Muscle of leg (tissue), 11 donors: ENCODE measurements around the gene CHMP4B. TPM values are rescaled to one million over a fixed set of nuclear protein-coding genes. Genes with fewer than 3 reads are reported as not detected.

Experiments used
- DNase-seq: peaks from one replicate; pipeline ENCODE4 v3.0.0; 2013
- H3K27ac ChIP-seq: one replicate; pipeline ENCODE4 v1.5.1; 2013; ENCODE audit warnings: mild to moderate bottlenecking, low read length, control low read depth
- H3K27me3 ChIP-seq: one replicate; pipeline ENCODE4 v1.6.1; 2013; ENCODE audit warnings: low read length; ENCODE audit not compliant: control insufficient read depth, insufficient read depth
- H3K36me3 ChIP-seq: one replicate; pipeline ENCODE4 v1.6.1; 2013; ENCODE audit warnings: low read length; ENCODE audit not compliant: control insufficient read depth, insufficient read depth
- H3K4me1 ChIP-seq: one replicate; pipeline ENCODE4 v1.6.1; 2013; ENCODE audit warnings: low read length; ENCODE audit not compliant: control insufficient read depth, insufficient read depth
- H3K4me3 ChIP-seq: one replicate; pipeline ENCODE4 v1.5.1; 2013; ENCODE audit warnings: low read length, control low read depth
- H3K9me3 ChIP-seq: replicated peaks from 2 replicates; pipeline ENCODE4 v1.6.1; 2013; ENCODE audit warnings: low read depth, low read length; ENCODE audit not compliant: control insufficient read depth
- WGBS: methylation state at CpG from one replicate; pipeline ENCODE4 v1.1.5; 2013; ENCODE audit warnings: missing lambda C conversion rate; ENCODE audit not compliant: insufficient coverage; 5-methylcytosine and 5-hydroxymethylcytosine counted together
- polyA plus RNA-seq, 8 donors: library from polyadenylated mRNA; unstranded; fragments of 120-200 nt; gene quantifications; one replicate each; pipeline versions ENCODE4 v1.2.1 to v1.2.3, GENCODE V29; 2013; ENCODE audit warnings: inconsistent platforms in 1 of 8, low replicate concordance in 1 of 8; ENCODE audit not compliant: insufficient read length in 8 of 8, insufficient read depth in 1 of 8
- total RNA-seq: library from RNA; stranded (reverse); fragments of 120-200 nt; gene quantifications from one replicate; pipeline ENCODE4 v1.2.4, GENCODE V29; 2013

Gene CHMP4B
- total and polyA plus RNA-seq, 9 donors: 20.7 to 82.8 (median 75.1) TPM

DNA sequence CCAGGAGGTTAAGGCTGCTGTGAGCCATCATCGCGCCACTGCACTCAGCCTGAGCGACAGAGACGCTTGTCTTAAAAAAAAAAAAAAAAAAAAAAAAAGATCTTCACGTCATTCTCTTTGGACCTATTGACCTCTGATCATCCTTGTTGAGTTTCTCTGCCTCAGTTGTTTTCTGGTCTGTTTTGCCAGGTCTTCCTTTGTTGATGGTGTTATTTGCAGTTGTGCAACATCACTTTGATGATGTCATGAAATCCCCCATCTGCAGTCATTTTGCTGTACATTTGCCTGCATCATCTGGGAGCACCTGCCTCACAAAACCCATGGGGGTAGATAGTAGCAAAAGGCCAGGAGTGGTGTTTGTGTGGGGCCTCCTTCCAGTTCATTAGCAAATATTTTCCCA lies 39.2 kb upstream of the CHMP4B start:
- Histone ChIP-seq H3K27me3 (no peaks in the 10 kb centered on the region), H3K36me3 (peaks cover 17% of the 10 kb centered on the region), H3K4me3 (no peak overlapping the region), H3K4me1 (no peaks in the 10 kb centered on the region), H3K27ac (no peak overlapping the region), H3K9me3 (no peaks in the 10 kb centered on the region)
- DNase-seq: no peak
- WGBS: no CpG with 5 or more reads among the region's 5 CpGs

DNA sequence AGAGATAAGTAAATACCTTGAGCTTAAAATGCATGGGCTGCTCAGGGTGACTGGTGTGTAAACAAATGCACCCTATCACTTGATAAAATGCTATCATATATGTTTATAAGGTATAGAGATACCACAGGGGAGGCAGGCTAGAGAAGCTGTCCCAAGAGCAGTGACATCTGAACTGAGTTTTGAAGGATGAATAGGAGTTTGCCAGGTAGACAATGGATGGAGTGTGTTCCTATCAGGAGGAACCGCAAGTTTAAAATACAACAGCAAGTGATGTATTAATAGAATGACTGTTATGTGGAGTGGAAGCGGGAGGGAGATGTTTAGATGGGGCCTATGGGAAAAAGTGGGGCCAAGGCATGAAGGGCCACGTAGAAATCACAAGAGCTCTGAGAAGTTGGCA lies 38.7 kb upstream of the CHMP4B start:
- Histone ChIP-seq H3K27me3 (no peaks in the 10 kb centered on the region), H3K4me1 (no peaks in the 10 kb centered on the region), H3K27ac (no peak overlapping the region), H3K9me3 (no peaks in the 10 kb centered on the region), H3K36me3 (peaks cover 12% of the 10 kb centered on the region), H3K4me3 (no peak overlapping the region)
- no peak for DNase-seq
- WGBS: 85% methylated on average over 3 of the region's 3 CpGs

DNA sequence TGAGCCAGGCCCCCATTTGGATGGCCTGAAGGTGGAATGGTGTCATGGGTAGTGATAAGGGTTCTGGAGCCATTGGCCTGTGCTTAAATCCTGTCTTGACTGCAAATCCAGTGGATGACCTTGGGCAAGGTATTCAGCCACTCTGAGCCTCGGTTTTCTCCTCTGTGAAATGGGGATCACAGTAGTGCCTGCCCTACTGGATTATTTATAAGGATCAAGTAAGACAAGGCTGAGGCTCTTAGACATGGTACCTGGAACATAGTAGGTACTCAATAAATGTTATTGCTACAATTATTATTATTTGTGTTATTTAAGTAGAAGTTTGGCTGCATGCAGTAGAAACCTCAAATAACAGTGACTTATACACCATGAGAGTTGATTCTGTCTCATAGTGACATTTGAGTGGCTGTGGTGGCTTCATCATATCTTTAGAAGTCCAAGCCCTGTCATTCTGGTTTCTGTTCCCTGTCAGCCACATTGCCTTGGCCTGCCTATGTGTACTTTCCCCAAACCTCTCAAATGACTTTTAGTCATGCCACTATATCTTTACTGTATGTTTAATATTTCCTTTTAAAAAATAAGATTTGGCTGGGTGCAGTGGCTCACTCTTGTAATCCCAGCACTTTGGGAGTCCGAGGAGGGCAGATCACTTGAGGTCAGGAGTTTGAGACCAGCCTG lies 37.6 kb upstream of the CHMP4B start:
- H3K36me3 ChIP-seq: peaks cover 7% of the 10 kb centered on the region
- H3K9me3 ChIP-seq: no peaks in the 10 kb centered on the region
- no peak overlapping the region for H3K4me3 ChIP-seq
- H3K27me3 ChIP-seq: no peaks in the 10 kb centered on the region
- no peaks in the 10 kb centered on the region for H3K4me1 ChIP-seq
- WGBS: no CpG with 5 or more reads among the region's 2 CpGs
- DNase-seq: no peak
- no peak overlapping the region for H3K27ac ChIP-seq

DNA sequence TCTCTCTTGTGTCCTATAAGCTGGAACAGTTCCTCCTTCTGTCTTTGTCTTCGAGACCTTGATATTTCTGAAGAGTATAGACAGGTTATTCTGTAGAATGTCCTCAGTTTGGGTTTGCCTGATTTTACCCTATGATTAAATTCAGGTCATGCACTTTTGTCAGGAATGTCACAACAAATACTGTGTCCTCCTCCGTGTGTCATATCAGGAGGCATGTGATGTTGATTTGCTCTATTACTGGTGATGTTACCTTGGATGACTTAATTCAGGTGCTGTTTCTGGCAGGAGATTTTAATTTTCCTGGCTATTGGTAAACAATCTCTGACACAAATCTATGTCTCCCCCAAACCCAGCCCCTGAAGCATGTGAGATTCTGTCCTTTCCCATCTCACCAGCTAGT lies 33.3 kb upstream of the CHMP4B start:
- WGBS: no CpG with 5 or more reads among the region's 2 CpGs
- Histone ChIP-seq H3K27ac (no peak overlapping the region), H3K27me3 (no peaks in the 10 kb centered on the region), H3K4me3 (no peak overlapping the region), H3K36me3 (peaks cover 9% of the 10 kb centered on the region), H3K4me1 (no peaks in the 10 kb centered on the region), H3K9me3 (no peaks in the 10 kb centered on the region)
- no peak for DNase-seq

DNA sequence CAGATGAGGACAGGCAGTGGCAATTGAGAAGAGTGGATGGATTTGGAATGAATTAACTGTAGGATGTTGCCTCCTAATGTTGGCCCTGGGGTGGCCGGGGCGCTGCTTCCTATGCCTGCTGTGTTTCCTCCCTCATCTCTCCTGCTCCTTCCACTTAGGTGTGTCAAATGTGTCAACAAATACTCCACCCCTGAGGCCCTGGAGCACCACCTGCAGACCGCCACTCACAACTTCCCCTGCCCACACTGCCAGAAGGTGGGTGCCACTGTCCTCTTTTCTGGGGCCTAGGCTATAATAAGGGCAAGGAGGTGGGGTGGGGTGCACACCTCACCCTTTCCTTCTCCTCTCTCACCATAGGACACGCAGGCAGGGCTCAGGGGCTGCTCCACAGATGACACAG lies 30.0 kb upstream of the CHMP4B start:
- DNase-seq: no peak
- H3K36me3 ChIP-seq: peaks cover 6% of the 10 kb centered on the region
- no peaks in the 10 kb centered on the region for H3K27me3 ChIP-seq
- H3K9me3 ChIP-seq: no peaks in the 10 kb centered on the region
- no peak overlapping the region for H3K27ac ChIP-seq
- no peaks in the 10 kb centered on the region for H3K4me1 ChIP-seq
- WGBS: 64% methylated on average over 3 of the region's 4 CpGs
- H3K4me3 ChIP-seq: no peak overlapping the region

DNA sequence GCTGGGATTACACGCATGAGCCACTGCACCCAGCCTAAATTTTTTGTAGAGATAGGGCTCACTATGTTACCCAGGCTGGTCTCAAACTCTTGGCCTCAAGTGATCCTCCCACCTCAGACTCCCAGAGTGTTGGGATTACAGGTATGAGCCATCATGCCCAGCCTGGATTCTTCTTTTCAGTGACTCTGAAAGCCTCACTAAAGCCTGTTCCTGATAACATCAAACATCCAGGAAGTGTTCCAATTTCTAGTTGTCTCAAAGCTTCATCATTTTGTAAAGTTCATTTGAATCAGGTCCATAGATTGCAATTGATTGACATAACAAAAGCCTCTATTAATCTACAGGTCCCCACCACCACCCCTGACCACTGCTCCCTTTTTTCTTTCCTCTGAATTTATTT lies 29.2 kb upstream of the CHMP4B start:
- 86% methylated on average over 1 of the region's 1 CpG for WGBS
- Histone ChIP-seq H3K4me1 (no peaks in the 10 kb centered on the region), H3K4me3 (no peak overlapping the region), H3K9me3 (no peaks in the 10 kb centered on the region), H3K27ac (no peak overlapping the region), H3K36me3 (peaks cover 6% of the 10 kb centered on the region), H3K27me3 (no peaks in the 10 kb centered on the region)
- DNase-seq: no peak

DNA sequence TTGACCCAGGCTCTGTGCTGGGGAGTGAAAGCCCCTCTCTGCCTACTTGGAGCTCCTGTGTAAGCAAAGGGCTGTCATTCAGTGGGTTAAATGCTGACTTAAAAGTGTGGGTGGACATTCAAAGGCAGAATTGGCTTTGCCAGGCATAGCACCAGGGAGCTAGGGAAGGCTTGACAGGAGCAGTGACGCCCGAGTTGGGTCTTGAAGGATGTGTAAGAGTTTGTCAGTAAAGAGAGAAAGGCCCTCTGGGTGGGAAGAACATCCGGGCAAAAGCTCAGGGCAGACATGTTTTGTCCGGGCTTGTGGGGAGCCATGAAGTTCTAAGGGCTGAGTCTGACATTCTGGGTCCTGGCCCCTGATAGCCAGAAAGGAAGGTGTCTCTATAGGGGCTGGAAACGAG lies 27.9 kb upstream of the CHMP4B start:
- WGBS: 75% methylated on average over 5 of the region's 5 CpGs
- DNase-seq: no peak

DNA sequence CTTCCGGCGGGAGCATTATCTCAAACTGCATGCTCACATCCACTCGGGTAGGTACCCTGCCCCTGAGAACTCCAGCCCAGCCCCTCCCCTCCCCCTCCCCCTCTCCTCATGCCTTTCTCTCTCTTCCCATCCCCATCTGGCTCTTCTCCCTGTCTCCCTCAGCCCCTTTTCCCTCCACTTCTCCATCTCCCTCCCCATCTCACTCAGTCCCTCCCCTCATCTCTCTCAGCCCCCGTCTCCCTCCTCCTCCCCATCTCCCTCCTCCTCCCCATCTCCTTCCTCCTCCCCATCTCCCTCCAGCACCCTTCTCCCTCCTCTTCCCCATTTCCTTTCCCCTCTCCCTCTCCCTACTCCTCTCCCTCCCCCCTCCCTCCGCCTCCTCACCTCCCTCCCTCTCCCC lies 27.3 kb upstream of the CHMP4B start:
- Histone ChIP-seq H3K9me3 (no peaks in the 10 kb centered on the region), H3K36me3 (peaks cover 6% of the 10 kb centered on the region), H3K27me3 (no peaks in the 10 kb centered on the region), H3K4me1 (no peaks in the 10 kb centered on the region), H3K27ac (no peak overlapping the region), H3K4me3 (no peak overlapping the region)
- WGBS: 56% methylated on average over 4 of the region's 5 CpGs
- no peak for DNase-seq

More for the DNA sequence above, 27.9 kb upstream of the CHMP4B start:
- Histone ChIP-seq H3K36me3 (peaks cover 6% of the 10 kb centered on the region), H3K9me3 (no peaks in the 10 kb centered on the region), H3K4me3 (no peak overlapping the region), H3K4me1 (no peaks in the 10 kb centered on the region), H3K27me3 (no peaks in the 10 kb centered on the region), H3K27ac (no peak overlapping the region)

DNA sequence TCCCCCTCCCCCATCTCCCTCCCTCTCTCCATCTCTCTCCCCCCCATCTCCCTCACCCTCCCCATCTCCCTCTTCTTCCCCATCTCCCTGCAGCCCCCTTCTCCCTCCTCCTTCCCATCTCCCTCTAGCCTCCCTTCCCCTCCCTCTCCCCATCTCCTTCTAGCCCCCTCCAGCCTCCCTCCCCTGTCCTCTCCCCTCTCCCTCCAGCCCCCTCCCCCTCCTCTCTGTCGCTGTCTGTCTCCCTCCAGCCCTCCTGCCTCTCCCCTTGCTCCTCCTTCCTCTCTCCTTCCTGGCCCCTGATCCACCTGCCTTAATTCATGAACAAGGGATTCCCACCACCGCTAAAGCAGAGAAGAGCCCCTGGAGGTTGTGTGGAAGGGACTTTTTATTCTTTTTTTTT lies 26.9 kb upstream of the CHMP4B start:
- Histone ChIP-seq H3K36me3 (peaks cover 6% of the 10 kb centered on the region), H3K4me3 (no peak overlapping the region), H3K27ac (no peak overlapping the region), H3K4me1 (peaks cover 2% of the 10 kb centered on the region), H3K27me3 (no peaks in the 10 kb centered on the region), H3K9me3 (no peaks in the 10 kb centered on the region)
- DNase-seq: no peak
- 60% methylated on average over 1 of the region's 2 CpGs for WGBS

DNA sequence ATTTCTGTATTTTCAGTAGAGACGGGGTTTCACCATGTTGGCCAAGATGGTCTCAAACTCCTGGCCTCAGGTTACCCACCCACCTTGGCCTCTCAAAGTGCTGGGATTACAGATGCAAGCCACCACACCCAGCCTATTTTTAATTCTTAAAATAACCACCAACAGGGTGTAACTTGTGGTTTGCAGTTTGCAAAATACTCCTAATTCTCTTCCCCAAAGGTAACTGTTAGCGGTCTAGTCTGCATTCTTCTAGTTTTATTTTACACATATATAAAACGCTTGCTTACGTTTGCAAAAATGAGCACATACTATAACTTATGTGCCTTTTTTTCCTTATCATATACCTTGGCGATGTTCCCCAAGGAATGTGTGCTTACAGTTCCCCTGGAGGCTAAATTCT lies 25.6 kb upstream of the CHMP4B start:
- Histone ChIP-seq H3K4me3 (no peak overlapping the region), H3K27me3 (no peaks in the 10 kb centered on the region), H3K36me3 (peaks cover 9% of the 10 kb centered on the region), H3K4me1 (peaks cover 7% of the 10 kb centered on the region), H3K27ac (no peak overlapping the region), H3K9me3 (no peaks in the 10 kb centered on the region)
- 100% methylated on average over 1 of the region's 5 CpGs for WGBS
- no peak for DNase-seq
